Neural progenitor cell (in vitro differentiated cells): Measurements from ENCODE around the gene FOXO6.

Experiments used
- EZH2 ChIP-seq: fragments of 200-600 bp; sonication (generic); IDR thresholded peaks from 2 replicates; pipeline ENCODE4 v1.6.1; 2017; ENCODE audit warnings: antibody characterized with exemption, mild to moderate bottlenecking, moderate library complexity
- EZH2phosphoT487 ChIP-seq: fragments of 200-600 bp; sonication (generic); IDR thresholded peaks from 2 replicates; pipeline ENCODE4 v1.6.1; 2017; ENCODE audit warnings: antibody characterized with exemption
- TF ChIP-seq, protein P1 (sequence below): fragments of 200-600 bp; sonication (generic); IDR thresholded peaks from 2 replicates; pipeline ENCODE4 v1.5.1; 2017; ENCODE audit warnings: antibody characterized with exemption, mild to moderate bottlenecking

- TF ChIP-seq EZH2 (no peak), EZH2phosphoT487 (no peak)
- TF ChIP-seq, protein P1, sequence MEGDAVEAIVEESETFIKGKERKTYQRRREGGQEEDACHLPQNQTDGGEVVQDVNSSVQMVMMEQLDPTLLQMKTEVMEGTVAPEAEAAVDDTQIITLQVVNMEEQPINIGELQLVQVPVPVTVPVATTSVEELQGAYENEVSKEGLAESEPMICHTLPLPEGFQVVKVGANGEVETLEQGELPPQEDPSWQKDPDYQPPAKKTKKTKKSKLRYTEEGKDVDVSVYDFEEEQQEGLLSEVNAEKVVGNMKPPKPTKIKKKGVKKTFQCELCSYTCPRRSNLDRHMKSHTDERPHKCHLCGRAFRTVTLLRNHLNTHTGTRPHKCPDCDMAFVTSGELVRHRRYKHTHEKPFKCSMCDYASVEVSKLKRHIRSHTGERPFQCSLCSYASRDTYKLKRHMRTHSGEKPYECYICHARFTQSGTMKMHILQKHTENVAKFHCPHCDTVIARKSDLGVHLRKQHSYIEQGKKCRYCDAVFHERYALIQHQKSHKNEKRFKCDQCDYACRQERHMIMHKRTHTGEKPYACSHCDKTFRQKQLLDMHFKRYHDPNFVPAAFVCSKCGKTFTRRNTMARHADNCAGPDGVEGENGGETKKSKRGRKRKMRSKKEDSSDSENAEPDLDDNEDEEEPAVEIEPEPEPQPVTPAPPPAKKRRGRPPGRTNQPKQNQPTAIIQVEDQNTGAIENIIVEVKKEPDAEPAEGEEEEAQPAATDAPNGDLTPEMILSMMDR, result no peak
These were observed 31.3 kb upstream of the FOXO6 start for GRCh38 chr1:41329662-41330587.
